Memory B cell (primary cell): ENCODE measurements around the gene RABAC1.

Experiments
- ATAC-seq: fragments of 150-1000 bp; cut with Tn5 transposase; 2 replicates; pipeline ENCODE4 v1.10.0; 2021; ENCODE audit warnings: low read depth, mild to moderate bottlenecking, moderate library complexity
- DNase-seq, 2 donors: peaks; one replicate each; pipeline ENCODE4 v3.0.0; 2022; ENCODE audit warnings: low spot score in 2 of 2
- H3K27ac Mint-ChIP-seq: one replicate; pipeline ENCODE4 v1.8.0; 2022; ENCODE audit warnings: mild to moderate bottlenecking, moderate library complexity, mixed read lengths
- H3K27me3 Mint-ChIP-seq: one replicate; pipeline ENCODE4 v1.8.0; 2022; ENCODE audit warnings: mixed read lengths
- H3K36me3 Mint-ChIP-seq: one replicate; pipeline ENCODE4 v1.8.0; 2022; ENCODE audit warnings: mild to moderate bottlenecking, mixed read lengths
- H3K4me1 Mint-ChIP-seq: one replicate; pipeline ENCODE4 v1.8.0; 2022; ENCODE audit warnings: mixed read lengths
- H3K4me3 Mint-ChIP-seq: one replicate; pipeline ENCODE4 v1.8.0; 2022; ENCODE audit warnings: mild to moderate bottlenecking, moderate library complexity, mixed read lengths
- H3K9me3 Mint-ChIP-seq: one replicate; pipeline ENCODE4 v1.8.0; 2022; ENCODE audit warnings: mixed read lengths

The RABAC1 gene

DNA sequence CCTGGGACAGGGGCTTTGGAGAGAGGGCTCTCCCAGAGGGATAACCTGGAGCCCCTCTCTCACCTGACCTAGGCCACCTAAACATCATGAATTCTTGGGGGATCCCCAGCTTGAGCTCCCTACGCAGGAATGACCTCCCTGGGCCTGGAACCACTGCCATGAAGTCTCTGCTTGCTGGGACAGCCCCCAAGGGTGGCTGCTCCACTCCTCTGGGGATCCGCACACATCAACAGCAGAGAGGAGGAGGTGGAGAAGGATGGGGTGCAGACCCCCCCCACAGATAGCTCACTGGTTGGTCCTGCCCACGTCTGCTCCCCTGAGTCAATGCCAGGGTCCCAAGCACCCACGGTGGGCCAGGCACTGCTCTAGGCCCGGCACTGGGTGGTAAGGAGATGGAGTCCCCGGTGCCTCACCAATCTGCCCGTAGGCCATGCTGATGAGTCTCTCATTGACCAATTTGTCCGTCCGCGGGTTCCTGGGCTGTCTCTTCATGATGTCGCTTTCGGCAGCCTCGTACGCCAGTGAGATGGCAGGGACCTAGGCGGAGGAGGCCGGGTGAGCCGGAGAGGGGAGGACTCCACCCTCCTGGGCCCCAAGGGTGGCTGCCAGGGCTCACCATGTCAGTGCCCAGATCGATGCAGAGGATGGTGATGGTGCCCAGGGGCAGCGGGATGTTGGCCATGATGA lies 10.8 kb upstream of the RABAC1 start:
- DNase-seq (no peak), ATAC-seq (no peak)
- Mint-ChIP-seq H3K27ac (no peak overlapping the region), H3K27me3 (peaks cover 6% of the 10 kb centered on the region), H3K36me3 (peaks cover 2% of the 10 kb centered on the region), H3K4me3 (no peak overlapping the region), H3K9me3 (no peaks in the 10 kb centered on the region), H3K4me1 (no peaks in the 10 kb centered on the region)

DNA sequence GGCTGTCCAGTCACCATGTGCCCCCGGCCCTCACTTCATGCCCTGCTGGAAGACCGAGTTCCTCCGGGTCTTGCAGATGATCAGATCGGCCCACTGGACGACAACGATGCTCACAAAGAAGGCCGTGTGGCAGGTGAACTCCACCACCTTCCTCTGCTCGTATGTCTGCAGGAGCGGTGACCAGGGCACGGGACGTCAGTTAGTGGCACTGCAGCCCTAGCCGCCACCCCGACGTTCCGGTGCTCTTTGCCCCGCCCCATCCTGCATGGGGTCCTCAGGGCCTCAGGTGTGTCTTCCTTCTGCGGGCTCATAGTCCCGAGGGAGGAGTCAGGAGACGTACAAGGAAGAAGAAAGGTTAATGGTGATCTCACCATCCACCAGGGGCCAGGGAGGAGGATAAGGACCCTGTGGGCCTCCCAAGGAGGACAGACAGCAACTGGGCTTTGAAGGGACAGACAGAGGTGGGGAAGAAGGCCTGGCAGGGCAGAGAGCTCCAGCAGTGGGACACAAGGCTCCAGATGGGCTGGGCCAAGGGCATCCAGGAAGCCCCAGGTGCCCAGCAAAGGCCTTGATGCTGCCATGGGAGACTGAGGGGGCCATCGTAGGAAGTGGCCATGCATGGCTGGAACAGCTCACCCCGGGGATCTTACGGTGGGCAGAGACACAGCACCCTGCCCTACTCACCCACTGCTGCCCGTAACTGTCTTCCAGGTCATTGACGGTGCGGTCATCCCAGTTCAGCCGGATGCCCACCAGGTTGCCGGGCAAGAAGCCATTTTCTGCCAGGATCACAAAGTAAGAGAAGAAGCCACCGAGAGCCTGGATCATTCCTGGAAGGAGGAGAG lies 9.9 kb upstream of the RABAC1 start:
- DNase-seq = no peak

DNA sequence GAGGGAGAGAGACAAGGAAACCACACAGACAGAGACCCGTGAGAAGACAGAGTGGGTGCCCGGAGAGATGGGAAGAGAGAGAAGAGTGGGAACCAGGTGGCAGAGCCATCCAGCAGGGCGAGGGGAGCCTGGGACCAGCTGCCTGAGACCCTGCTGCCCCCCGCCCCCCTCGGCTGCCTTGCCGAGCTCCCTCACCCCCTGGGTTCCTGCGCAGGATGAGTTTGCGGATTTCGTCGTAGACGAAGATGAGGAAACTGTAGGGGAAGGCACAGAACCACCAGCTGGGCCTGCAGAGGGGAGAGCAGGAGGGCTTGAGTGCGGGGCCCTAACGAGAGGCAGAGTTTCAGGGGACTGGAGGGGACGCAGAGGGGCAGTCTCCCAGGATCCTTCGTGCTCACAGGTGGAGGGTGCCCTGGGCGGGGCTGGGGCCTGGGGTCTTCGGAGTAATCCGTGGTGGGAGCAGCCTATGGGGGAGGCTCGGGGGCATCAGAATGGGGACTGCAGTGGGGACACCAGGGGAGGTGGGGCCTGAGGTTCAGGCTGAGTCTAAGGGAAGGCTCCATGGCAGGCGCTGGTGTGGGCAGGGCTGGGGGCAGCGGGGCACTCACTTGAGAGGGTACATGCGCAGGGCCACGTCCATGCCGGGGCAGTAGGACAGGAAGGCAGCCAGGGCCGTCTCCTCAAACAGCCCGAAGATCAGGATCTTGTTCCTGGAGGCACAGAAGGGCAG lies 8.1 kb upstream of the RABAC1 start:
- no peak for DNase-seq
- no peak for ATAC-seq
- H3K27ac Mint-ChIP-seq = no peak overlapping the region
- H3K36me3 Mint-ChIP-seq = peaks cover 2% of the 10 kb centered on the region
- H3K9me3 Mint-ChIP-seq = no peaks in the 10 kb centered on the region
- H3K27me3 Mint-ChIP-seq = peaks cover 9% of the 10 kb centered on the region
- no peak overlapping the region for H3K4me3 Mint-ChIP-seq
- no peaks in the 10 kb centered on the region for H3K4me1 Mint-ChIP-seq

More for the DNA sequence above, 9.9 kb upstream of the RABAC1 start:
- Mint-ChIP-seq H3K9me3 (no peaks in the 10 kb centered on the region), H3K4me3 (no peak overlapping the region), H3K27me3 (peaks cover 6% of the 10 kb centered on the region), H3K27ac (no peak overlapping the region), H3K36me3 (peaks cover 2% of the 10 kb centered on the region), H3K4me1 (no peaks in the 10 kb centered on the region)
- ATAC-seq = no peak

DNA sequence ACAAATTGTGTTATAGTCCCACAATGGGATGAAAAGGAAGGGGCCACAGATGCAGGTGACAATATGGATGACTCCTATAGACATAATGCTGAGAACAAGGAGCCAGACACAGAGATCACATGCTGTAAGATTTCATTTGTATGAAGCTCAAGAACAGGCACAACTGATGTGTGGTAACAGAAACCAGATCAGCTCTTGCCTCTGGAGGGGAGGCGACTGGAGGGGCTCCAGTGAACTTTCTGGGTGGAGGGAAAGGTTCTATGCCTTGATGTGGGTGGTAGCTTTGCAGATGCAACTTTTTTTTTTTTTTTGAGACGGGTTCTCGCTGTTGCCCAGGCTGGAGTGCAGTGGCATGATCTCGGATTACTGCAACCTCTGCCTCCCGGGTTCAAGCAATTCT lies 6.0 kb upstream of the RABAC1 start:
- Mint-ChIP-seq H3K9me3 (no peaks in the 10 kb centered on the region), H3K36me3 (peaks cover 2% of the 10 kb centered on the region), H3K4me3 (no peak overlapping the region), H3K4me1 (no peaks in the 10 kb centered on the region), H3K27me3 (peaks cover 14% of the 10 kb centered on the region), H3K27ac (no peak overlapping the region)
- no peak for ATAC-seq
- DNase-seq = no peak

DNA sequence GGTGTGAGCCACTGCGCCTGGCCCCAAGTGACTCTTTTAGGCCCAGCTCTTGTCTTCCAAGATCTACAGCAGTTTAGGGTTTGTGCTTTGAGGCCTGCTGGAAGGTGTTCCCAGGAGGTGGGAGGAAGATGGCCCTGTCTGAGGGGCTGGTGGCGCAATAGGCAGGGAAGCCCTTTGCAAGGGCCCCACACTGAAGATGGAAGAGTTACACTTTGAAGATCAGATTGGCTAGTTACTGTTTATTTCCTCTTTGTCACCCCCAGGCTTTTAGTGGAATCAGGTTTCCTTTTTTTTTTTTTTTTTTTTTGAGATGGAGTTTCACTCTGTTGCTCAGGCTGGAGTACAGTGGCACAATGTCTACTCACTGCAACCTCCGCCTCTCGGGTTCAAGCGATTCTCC lies 1.9 kb upstream of the RABAC1 start:
- H3K9me3 Mint-ChIP-seq = no peaks in the 10 kb centered on the region
- ATAC-seq = no peak
- no peak overlapping the region for H3K27ac Mint-ChIP-seq
- peaks cover 7% of the 10 kb centered on the region for H3K27me3 Mint-ChIP-seq
- peaks cover 12% of the 10 kb centered on the region for H3K4me1 Mint-ChIP-seq
- peak overlapping the region; percentile 34 for H3K4me3 Mint-ChIP-seq
- H3K36me3 Mint-ChIP-seq = peaks cover 2% of the 10 kb centered on the region
- DNase-seq = no peak

DNA sequence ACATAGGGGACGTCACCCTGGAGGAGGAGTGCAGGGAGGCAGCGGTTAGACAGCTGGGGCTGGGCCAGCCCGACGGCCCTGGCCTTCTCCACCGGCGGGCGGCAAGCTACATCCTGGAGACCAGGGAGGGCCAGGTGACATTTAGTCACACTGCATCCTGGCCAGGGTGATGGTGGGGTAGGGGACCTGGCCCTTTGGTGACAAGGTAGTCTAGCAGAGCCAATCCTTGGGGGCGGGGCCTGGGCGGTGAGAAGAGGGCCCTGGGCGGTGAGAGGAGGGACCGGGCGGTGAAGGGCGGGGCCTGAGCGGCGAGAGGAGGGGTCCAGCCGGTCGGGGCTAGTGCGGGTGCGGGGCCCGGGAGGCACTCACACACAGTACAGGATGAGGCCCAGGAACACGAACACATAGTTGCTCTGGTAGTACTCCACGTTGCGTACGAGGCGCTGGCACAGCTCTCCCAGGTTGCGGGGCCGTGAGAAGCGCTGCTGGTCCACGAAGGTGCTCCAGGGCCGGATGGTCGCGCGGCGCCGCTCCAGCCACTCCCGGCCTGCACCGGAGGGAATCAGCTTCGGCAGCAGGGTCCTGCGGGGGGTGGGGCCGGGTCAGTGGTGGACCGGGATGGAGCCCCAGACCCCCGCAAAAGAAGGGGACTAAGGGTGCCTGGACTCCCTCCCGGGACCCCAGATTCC lies 610 bp downstream of the RABAC1 start:
- H3K27me3 Mint-ChIP-seq = peaks cover 7% of the 10 kb centered on the region
- no peaks in the 10 kb centered on the region for H3K9me3 Mint-ChIP-seq
- DNase-seq = peak; percentile 56 to 73
- peak; percentile 58 for ATAC-seq
- H3K4me3 Mint-ChIP-seq = peak overlapping the region; percentile 92
- peak overlapping the region; percentile 25 for H3K27ac Mint-ChIP-seq
- H3K4me1 Mint-ChIP-seq = peaks cover 12% of the 10 kb centered on the region
- H3K36me3 Mint-ChIP-seq = peaks cover 3% of the 10 kb centered on the region

DNA sequence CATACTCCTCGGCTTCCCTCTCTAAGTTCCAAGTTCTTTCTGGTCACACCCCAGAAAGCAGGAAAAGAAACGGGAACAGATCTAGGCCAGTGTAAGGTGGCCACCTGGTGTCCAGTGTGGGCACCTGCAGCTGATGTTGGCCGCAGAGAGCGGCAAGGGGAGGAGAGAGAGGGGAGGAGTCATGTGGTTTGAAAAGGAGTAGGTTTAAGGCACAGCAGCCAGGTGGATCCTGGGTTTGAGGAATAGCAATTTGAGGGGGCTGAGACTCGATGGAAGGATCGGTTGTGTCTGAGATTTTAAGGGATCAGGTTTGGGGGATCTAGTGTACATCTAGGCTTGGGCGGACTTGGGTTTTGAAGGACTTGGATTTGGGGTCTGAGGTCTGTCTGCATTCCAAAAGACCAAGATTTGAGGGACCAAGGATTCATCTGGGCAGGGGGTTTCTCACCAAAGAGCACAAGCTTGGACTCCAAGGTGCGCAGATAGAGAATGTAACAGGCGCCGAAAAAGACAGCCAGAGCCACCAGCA lies 1.2 kb downstream of the RABAC1 start:
- no peaks in the 10 kb centered on the region for H3K9me3 Mint-ChIP-seq
- peaks cover 3% of the 10 kb centered on the region for H3K36me3 Mint-ChIP-seq
- H3K27ac Mint-ChIP-seq = peak overlapping the region; percentile 25
- ATAC-seq (peak; percentile 31), DNase-seq (no peak)
- peak overlapping the region; percentile 92 for H3K4me3 Mint-ChIP-seq
- H3K27me3 Mint-ChIP-seq = peaks cover 5% of the 10 kb centered on the region
- H3K4me1 Mint-ChIP-seq = peaks cover 12% of the 10 kb centered on the region

DNA sequence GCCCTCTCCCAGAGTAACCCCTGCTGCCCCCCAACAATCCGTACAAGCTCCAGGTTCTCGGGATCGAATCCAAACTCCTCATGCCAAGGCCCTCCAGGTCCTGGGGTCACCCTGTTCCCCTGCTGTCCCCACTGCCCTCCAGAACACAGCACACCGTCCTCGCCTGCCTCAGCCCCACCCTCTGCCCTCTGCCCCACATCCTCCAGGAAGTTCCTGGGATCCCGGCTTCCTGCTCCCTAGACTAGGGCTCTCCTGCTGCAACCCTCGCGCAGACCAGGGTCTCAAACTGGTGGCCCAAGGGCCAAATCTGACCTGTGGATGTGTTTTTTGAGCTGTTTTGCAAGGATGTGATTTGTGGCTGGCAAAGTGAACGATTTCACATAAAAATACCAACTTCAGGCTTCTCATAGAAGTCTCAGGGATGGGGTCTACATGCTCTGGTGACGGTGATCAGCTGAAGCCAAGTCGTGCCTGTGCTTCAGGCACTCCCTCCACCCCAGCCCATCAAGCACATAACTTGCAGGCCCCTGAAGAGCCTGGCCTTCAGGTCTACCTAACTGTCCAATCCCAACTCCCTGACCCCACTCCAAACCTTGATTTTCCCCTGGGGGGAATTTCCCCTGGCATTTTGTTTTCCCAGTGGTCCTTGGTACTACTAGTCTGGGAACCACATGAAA lies 1.8 kb downstream of the RABAC1 start:
- peaks cover 12% of the 10 kb centered on the region for H3K4me1 Mint-ChIP-seq
- ATAC-seq = no peak
- H3K9me3 Mint-ChIP-seq = no peaks in the 10 kb centered on the region
- peaks cover 5% of the 10 kb centered on the region for H3K27me3 Mint-ChIP-seq
- peak overlapping the region; percentile 25 for H3K27ac Mint-ChIP-seq
- H3K36me3 Mint-ChIP-seq = peaks cover 3% of the 10 kb centered on the region
- DNase-seq = no peak
- peak overlapping the region; percentile 92 for H3K4me3 Mint-ChIP-seq

DNA sequence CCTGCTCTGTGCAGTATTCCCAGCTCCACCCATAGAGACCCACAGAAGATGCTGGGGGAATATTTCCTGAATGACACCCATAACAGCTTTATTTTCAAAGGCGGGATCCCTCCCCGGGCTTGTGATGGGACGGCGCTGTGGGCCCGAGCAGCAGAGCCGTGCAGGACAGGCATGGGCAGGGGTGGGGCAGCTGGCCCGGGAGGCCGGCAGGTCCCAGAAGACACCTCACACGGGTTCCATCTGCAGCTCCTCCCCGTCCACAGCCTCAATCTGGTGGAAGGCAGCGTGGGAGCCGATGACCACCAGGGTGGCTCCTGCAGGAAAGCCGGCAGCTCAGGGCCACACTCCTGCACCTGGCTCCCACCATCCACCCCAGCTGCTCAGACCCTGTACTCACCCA lies 2.5 kb downstream of the RABAC1 start:
- DNase-seq (no peak), ATAC-seq (no peak)
- Mint-ChIP-seq H3K9me3 (no peaks in the 10 kb centered on the region), H3K27me3 (peaks cover 2% of the 10 kb centered on the region), H3K27ac (no peak overlapping the region), H3K36me3 (peaks cover 3% of the 10 kb centered on the region), H3K4me1 (peaks cover 18% of the 10 kb centered on the region), H3K4me3 (no peak overlapping the region)

DNA sequence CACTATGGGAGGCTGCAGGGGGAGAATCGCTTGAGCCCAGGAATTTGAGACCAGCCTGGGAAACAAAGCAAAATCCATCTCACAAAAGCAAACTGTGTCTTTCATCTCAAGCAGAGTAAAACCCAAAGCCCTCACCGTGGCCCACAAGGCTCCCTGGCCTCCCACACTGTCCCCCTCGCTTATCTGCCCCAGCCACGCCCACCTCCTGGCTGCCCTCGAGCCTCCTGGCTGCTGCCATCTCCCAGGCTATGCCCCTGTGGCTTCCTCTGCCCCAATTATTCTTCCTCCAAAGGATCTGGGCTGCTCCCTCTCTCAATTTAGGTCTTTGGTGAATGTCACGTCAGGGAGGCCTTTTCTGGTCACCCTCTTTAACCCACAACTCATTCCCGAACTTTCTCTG lies 3.6 kb downstream of the RABAC1 start:
- Mint-ChIP-seq H3K27me3 (no peaks in the 10 kb centered on the region), H3K36me3 (peaks cover 3% of the 10 kb centered on the region), H3K4me3 (no peak overlapping the region), H3K27ac (no peak overlapping the region), H3K4me1 (peaks cover 21% of the 10 kb centered on the region), H3K9me3 (no peaks in the 10 kb centered on the region)
- no peak for DNase-seq
- ATAC-seq = no peak

DNA sequence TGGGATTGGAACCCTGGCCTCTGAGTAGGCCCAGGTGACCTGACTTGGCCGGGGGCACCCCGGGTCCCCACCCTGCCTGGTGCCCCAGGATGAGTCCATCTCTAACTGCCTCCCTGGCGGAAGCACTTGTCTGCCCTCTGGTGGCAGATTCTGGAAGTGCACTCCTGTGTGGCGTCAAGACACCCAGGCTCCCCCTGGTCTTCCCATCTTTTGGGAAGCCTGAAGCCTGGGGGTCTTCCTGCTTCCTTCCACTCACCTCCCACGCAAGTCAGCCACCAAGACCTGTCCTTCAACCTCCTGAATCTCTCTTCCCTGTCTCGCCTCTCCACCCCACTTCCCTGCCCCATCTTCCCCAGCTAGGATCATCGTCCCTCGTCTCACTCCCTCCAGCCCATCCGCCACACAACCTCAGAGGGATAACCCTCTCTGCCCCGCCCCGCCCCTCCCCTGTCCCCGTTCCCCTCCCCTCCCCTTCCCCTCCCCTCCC lies 7.4 kb downstream of the RABAC1 start:
- DNase-seq (peak; percentile 89 to 99), ATAC-seq (peak; percentile 89)
- H3K9me3 Mint-ChIP-seq = no peaks in the 10 kb centered on the region
- H3K27ac Mint-ChIP-seq = peak overlapping the region; percentile 78
- no peaks in the 10 kb centered on the region for H3K27me3 Mint-ChIP-seq
- H3K4me1 Mint-ChIP-seq = peaks cover 25% of the 10 kb centered on the region
- no peak overlapping the region for H3K4me3 Mint-ChIP-seq
- peaks cover 3% of the 10 kb centered on the region for H3K36me3 Mint-ChIP-seq

DNA sequence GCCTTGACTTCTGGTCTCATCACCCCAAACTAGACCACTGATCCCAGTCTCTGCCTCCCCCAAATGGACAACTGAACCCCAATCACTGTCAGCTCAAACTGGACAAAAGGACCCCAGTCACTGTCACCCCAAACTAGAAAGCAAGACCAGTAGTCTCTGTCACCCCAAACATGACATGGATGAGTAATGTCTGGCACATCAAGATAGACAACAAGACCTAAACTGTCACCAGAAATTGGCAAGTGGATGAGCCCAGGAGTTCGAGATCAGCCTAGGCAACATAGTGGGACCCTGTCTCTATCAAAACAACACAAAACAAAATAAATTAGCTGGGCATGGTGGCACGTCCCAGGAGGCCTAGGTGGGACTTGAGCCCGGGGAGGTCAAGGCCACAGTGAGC lies 12.0 kb downstream of the RABAC1 start:
- H3K27ac Mint-ChIP-seq = peak overlapping the region; percentile 91
- H3K36me3 Mint-ChIP-seq = no peaks in the 10 kb centered on the region
- ATAC-seq = no peak
- DNase-seq = no peak
- H3K9me3 Mint-ChIP-seq = no peaks in the 10 kb centered on the region
- H3K27me3 Mint-ChIP-seq = no peaks in the 10 kb centered on the region
- peak overlapping the region; percentile 40 for H3K4me3 Mint-ChIP-seq
- peaks cover 49% of the 10 kb centered on the region for H3K4me1 Mint-ChIP-seq
